ENCODE results near the gene VGLL4. TPM values are rescaled to one million over a fixed set of nuclear protein-coding genes. Genes with fewer than 3 reads are reported as not detected.

VGLL4 gene
- total RNA-seq, 1 experiment from 2014 or later: 46.1 TPM

GRCh38 chr3:11568503-11569155, 75.1 kb downstream of the VGLL4 start:
- POLR2A ChIA-PET: no interaction called here
- H3K27me3 Mint-ChIP-seq (ENCODE audit: insufficient read depth, unreplicated experiment): no peaks in the 10 kb centered on the region

GRCh38 chr3:11567516-11568467, 75.9 kb downstream of the VGLL4 start:
- no peaks in the 10 kb centered on the region for H3K4me1 ChIP-seq
- BruUV-seq (replicated peaks): no TSS peak
- intact Hi-C loops (cut with micrococcal nuclease; ENCODE audit: unreplicated experiment): no loop called here
- no peak overlapping the region for H3K27ac Mint-ChIP-seq (ENCODE audit: unreplicated experiment)
- H3K36me3 ChIP-seq (ENCODE audit: control insufficient read depth, insufficient read depth, low read length): no peaks in the 10 kb centered on the region
- H3K27me3 Mint-ChIP-seq (ENCODE audit: insufficient read depth, unreplicated experiment): no peaks in the 10 kb centered on the region
- no peak for DNase-seq
- H3K27me3 ChIP-seq (replicated peaks; ENCODE audit: control insufficient read depth, insufficient read depth, low read length): no peaks in the 10 kb centered on the region
- no peak overlapping the region for H3K4me3 ChIP-seq (ENCODE audit: low read depth, low read length)
- no peak overlapping the region for H3K4me3 Mint-ChIP-seq (ENCODE audit: unreplicated experiment)
- CTCF ChIA-PET: interaction anchor here (1.1 kb wide), 1 partner anchor 76 kb away, joined by 5 read pairs; the partner anchor contains the start of gene VGLL4
- H3K4me1 Mint-ChIP-seq (ENCODE audit: low read depth, unreplicated experiment): no peaks in the 10 kb centered on the region
- peaks cover 32% of the 10 kb centered on the region for H3K36me3 Mint-ChIP-seq (ENCODE audit: insufficient read depth, unreplicated experiment)
- POLR2A ChIA-PET: no interaction called here
- H3K9me3 Mint-ChIP-seq (ENCODE audit: unreplicated experiment): no peaks in the 10 kb centered on the region
- TF ChIP-seq CTCF (IDR thresholded peaks at IDR 0.05; ENCODE audit: insufficient read depth in 1 of 2, low read depth in 1 of 2, low read length in 1 of 2, severe bottlenecking in 1 of 2, unreplicated experiment in 1 of 2): no peak
- H3K9me3 ChIP-seq: no peaks in the 10 kb centered on the region

More at GRCh38 chr3:11568503-11569155, 75.1 kb downstream of the VGLL4 start:
- Histone ChIP-seq H3K4me3 (ENCODE audit: low read depth, low read length) (no peak overlapping the region), H3K4me1 (no peaks in the 10 kb centered on the region), H3K36me3 (ENCODE audit: control insufficient read depth, insufficient read depth, low read length) (no peaks in the 10 kb centered on the region), H3K9me3 (no peaks in the 10 kb centered on the region), H3K27me3 (replicated peaks; ENCODE audit: control insufficient read depth, insufficient read depth, low read length) (no peaks in the 10 kb centered on the region)
- BruUV-seq (replicated peaks): no TSS peak
- no peak overlapping the region for H3K4me3 Mint-ChIP-seq (ENCODE audit: unreplicated experiment)
- H3K36me3 Mint-ChIP-seq (ENCODE audit: insufficient read depth, unreplicated experiment): peaks cover 38% of the 10 kb centered on the region
- no peak for TF ChIP-seq CTCF (IDR thresholded peaks at IDR 0.05; ENCODE audit: insufficient read depth in 1 of 2, low read depth in 1 of 2, low read length in 1 of 2, severe bottlenecking in 1 of 2, unreplicated experiment in 1 of 2)
- H3K27ac Mint-ChIP-seq (ENCODE audit: unreplicated experiment): no peak overlapping the region
- no peaks in the 10 kb centered on the region for H3K9me3 Mint-ChIP-seq (ENCODE audit: unreplicated experiment)
- H3K4me1 Mint-ChIP-seq (ENCODE audit: low read depth, unreplicated experiment): no peaks in the 10 kb centered on the region
- no peak for DNase-seq
- CTCF ChIA-PET: no interaction called here
- intact Hi-C loops (cut with micrococcal nuclease; ENCODE audit: unreplicated experiment): no loop called here

- Mint-ChIP-seq H3K27ac (ENCODE audit: unreplicated experiment) (no peak overlapping the region), H3K9me3 (ENCODE audit: unreplicated experiment) (no peaks in the 10 kb centered on the region), H3K27me3 (ENCODE audit: insufficient read depth, unreplicated experiment) (no peaks in the 10 kb centered on the region), H3K4me3 (ENCODE audit: unreplicated experiment) (no peak overlapping the region), H3K36me3 (ENCODE audit: insufficient read depth, unreplicated experiment) (peaks cover 23% of the 10 kb centered on the region), H3K4me1 (ENCODE audit: low read depth, unreplicated experiment) (no peaks in the 10 kb centered on the region)
- DNase-seq: peak in 1 of 2 experiments; percentile 18
- Histone ChIP-seq H3K9me3 (no peaks in the 10 kb centered on the region), H3K36me3 (ENCODE audit: control insufficient read depth, insufficient read depth, low read length) (no peaks in the 10 kb centered on the region), H3K4me3 (ENCODE audit: low read depth, low read length) (no peak overlapping the region), H3K27me3 (replicated peaks; ENCODE audit: control insufficient read depth, insufficient read depth, low read length) (no peaks in the 10 kb centered on the region), H3K4me1 (no peaks in the 10 kb centered on the region)
- TF ChIP-seq CTCF (IDR thresholded peaks at IDR 0.05; ENCODE audit: insufficient read depth in 1 of 2, low read depth in 1 of 2, low read length in 1 of 2, severe bottlenecking in 1 of 2, unreplicated experiment in 1 of 2): peak; percentile 15 to 24
- intact Hi-C loops (cut with micrococcal nuclease; ENCODE audit: unreplicated experiment): no loop called here
- POLR2A ChIA-PET: no interaction called here
- no TSS peak for BruUV-seq (replicated peaks)
- CTCF ChIA-PET: interaction anchor here (1.1 kb wide), 1 partner anchor 77 kb away, joined by 5 read pairs; the partner anchor contains the start of gene VGLL4
Observed at GRCh38 chr3:11566916-11567315, 76.8 kb downstream of the VGLL4 start.

Data from Caco-2 (cell line).